ENCODE results near the gene TMEM108. TPM values are rescaled to one million over a fixed set of nuclear protein-coding genes. Genes with fewer than 3 reads are reported as not detected.

TMEM108 gene
- total and polyA plus RNA-seq, 9 donors = under 0.01 to 4.2 (median 0.46) TPM; not detected in 2

- no peaks in the 10 kb centered on the region for H3K36me3 ChIP-seq
- no peak overlapping the region for H3K27ac ChIP-seq
- DNase-seq = no peak
- no peak for TF ChIP-seq EP300 (IDR thresholded peaks at IDR 0.05)
- TF ChIP-seq POLR2A (IDR thresholded peaks at IDR 0.05) = no peak
- TF ChIP-seq, protein P1, sequence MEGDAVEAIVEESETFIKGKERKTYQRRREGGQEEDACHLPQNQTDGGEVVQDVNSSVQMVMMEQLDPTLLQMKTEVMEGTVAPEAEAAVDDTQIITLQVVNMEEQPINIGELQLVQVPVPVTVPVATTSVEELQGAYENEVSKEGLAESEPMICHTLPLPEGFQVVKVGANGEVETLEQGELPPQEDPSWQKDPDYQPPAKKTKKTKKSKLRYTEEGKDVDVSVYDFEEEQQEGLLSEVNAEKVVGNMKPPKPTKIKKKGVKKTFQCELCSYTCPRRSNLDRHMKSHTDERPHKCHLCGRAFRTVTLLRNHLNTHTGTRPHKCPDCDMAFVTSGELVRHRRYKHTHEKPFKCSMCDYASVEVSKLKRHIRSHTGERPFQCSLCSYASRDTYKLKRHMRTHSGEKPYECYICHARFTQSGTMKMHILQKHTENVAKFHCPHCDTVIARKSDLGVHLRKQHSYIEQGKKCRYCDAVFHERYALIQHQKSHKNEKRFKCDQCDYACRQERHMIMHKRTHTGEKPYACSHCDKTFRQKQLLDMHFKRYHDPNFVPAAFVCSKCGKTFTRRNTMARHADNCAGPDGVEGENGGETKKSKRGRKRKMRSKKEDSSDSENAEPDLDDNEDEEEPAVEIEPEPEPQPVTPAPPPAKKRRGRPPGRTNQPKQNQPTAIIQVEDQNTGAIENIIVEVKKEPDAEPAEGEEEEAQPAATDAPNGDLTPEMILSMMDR (IDR thresholded peaks at IDR 0.05) = no peak
- WGBS, 3 donors = 54 to 70% (median 61%) methylated on average over 5 of the region's 5 CpGs
- H3K9me3 ChIP-seq = no peaks in the 10 kb centered on the region
- intact Hi-C loops (cut with DNase I) = no loop called here
- H3K4me1 ChIP-seq (ENCODE audit: insufficient read depth) = no peaks in the 10 kb centered on the region
- H3K27me3 ChIP-seq = no peaks in the 10 kb centered on the region
- H3K4me3 ChIP-seq = no peak overlapping the region
Measured at GRCh38 chr3:133206921-133207320, 168.7 kb downstream of the TMEM108 start.

GRCh38 chr3:133208184-133208583 is 170.0 kb downstream of the TMEM108 start:
- intact Hi-C loops (cut with DNase I) = no loop called here
- no peaks in the 10 kb centered on the region for H3K36me3 ChIP-seq
- H3K4me3 ChIP-seq = no peak overlapping the region
- no peaks in the 10 kb centered on the region for H3K9me3 ChIP-seq
- no peaks in the 10 kb centered on the region for H3K27me3 ChIP-seq
- WGBS, 3 donors = 77 to 91% (median 88%) methylated on average over 1 of the region's 1 CpG
- no peaks in the 10 kb centered on the region for H3K4me1 ChIP-seq (ENCODE audit: insufficient read depth)
- no peak for DNase-seq
- no peak overlapping the region for H3K27ac ChIP-seq
- no peak for TF ChIP-seq EP300 (IDR thresholded peaks at IDR 0.05)
- TF ChIP-seq, protein P1 (IDR thresholded peaks at IDR 0.05) = no peak
- TF ChIP-seq POLR2A (IDR thresholded peaks at IDR 0.05) = no peak

GRCh38 chr3:133209871-133210550 is 171.8 kb downstream of the TMEM108 start:
- intact Hi-C loops (cut with DNase I) = no loop called here
- WGBS, 3 donors = 45 to 72% (median 61%) methylated on average over 1 of the region's 1 CpG
- H3K9me3 ChIP-seq = no peaks in the 10 kb centered on the region
- TF ChIP-seq EP300 (IDR thresholded peaks at IDR 0.05) (no peak), POLR2A (IDR thresholded peaks at IDR 0.05) (no peak)
- TF ChIP-seq, protein P1 (IDR thresholded peaks at IDR 0.05) = no peak
- H3K27me3 ChIP-seq = no peaks in the 10 kb centered on the region
- no peak overlapping the region for H3K4me3 ChIP-seq
- DNase-seq = no peak
- no peaks in the 10 kb centered on the region for H3K36me3 ChIP-seq
- H3K27ac ChIP-seq = no peak overlapping the region
- H3K4me1 ChIP-seq (ENCODE audit: insufficient read depth) = no peaks in the 10 kb centered on the region

- TF ChIP-seq POLR2A (IDR thresholded peaks at IDR 0.05) (no peak), EP300 (IDR thresholded peaks at IDR 0.05) (no peak)
- TF ChIP-seq, protein P1 (IDR thresholded peaks at IDR 0.05) = no peak
- Histone ChIP-seq H3K4me3 (no peak overlapping the region), H3K36me3 (no peaks in the 10 kb centered on the region), H3K27me3 (no peaks in the 10 kb centered on the region), H3K9me3 (no peaks in the 10 kb centered on the region), H3K4me1 (ENCODE audit: insufficient read depth) (no peaks in the 10 kb centered on the region), H3K27ac (no peak overlapping the region)
- intact Hi-C loops (cut with DNase I) = no loop called here
- 61 to 83% (median 82%) methylated on average over 4 of the region's 4 CpGs for WGBS, 3 donors
- DNase-seq = no peak
Measured at GRCh38 chr3:133210656-133211055, 172.5 kb downstream of the TMEM108 start.
